OCI-LY1 (cell line): ENCODE data around the gene WFS1.

ENCODE experiments used
- H2AFZ ChIP-seq: fragments of 200-600 bp; sonication (generic), shearing (Covaris generic); 2 replicates; pipeline ENCODE4 v1.6.0; 2014; ENCODE audit warnings: antibody characterized with exemption, mild to moderate bottlenecking, low read length
- H3F3A ChIP-seq: fragments of 200-600 bp; sonication (generic), shearing (Covaris generic); 2 replicates; pipeline ENCODE4 v1.6.0; 2014; ENCODE audit warnings: mild to moderate bottlenecking, antibody characterized with exemption, low read length, moderate library complexity; ENCODE audit not compliant: insufficient read depth
- H3K27ac ChIP-seq: fragments of 200-600 bp; sonication (generic); 2 replicates; pipeline ENCODE4 v1.5.1; 2014; ENCODE audit warnings: low read length, mixed run types, mild to moderate bottlenecking, low read depth; ENCODE audit not compliant: poor library complexity, severe bottlenecking
- H3K27me3 ChIP-seq: fragments of 200-600 bp; sonication (generic); 2 replicates; pipeline ENCODE4 v1.6.0; 2014; ENCODE audit warnings: antibody characterized with exemption, mild to moderate bottlenecking, low read length, moderate library complexity; ENCODE audit not compliant: insufficient read depth
- H3K36me3 ChIP-seq: fragments of 200-600 bp; sonication (generic); 2 replicates; pipeline ENCODE4 v1.6.1; 2014; ENCODE audit warnings: mild to moderate bottlenecking, antibody characterized with exemption, low read length, moderate library complexity, mixed read lengths; ENCODE audit not compliant: insufficient read depth
- H3K4me1 ChIP-seq: fragments of 200-600 bp; sonication (generic); 2 replicates; pipeline ENCODE4 v1.5.1; 2014; ENCODE audit warnings: mild to moderate bottlenecking, low read length, moderate library complexity; ENCODE audit not compliant: insufficient read depth, severe bottlenecking
- H3K4me2 ChIP-seq: fragments of 200-600 bp; sonication (generic), shearing (Covaris generic); 2 replicates; pipeline ENCODE4 v1.6.1; 2014; ENCODE audit warnings: low read length
- H3K4me3 ChIP-seq: fragments of 200-600 bp; sonication (generic); 2 replicates; pipeline ENCODE4 v1.5.1; 2014; ENCODE audit warnings: low read length, low read depth, mild to moderate bottlenecking, mixed read lengths; ENCODE audit not compliant: poor library complexity, severe bottlenecking
- H3K79me2 ChIP-seq: fragments of 200-600 bp; shearing (Covaris generic); 2 replicates; pipeline ENCODE4 v1.6.1; 2016; ENCODE audit warnings: mixed run types, low read length, mixed read lengths; ENCODE audit not compliant: insufficient read depth
- H3K9ac ChIP-seq: fragments of 200-600 bp; sonication (generic), shearing (Covaris generic); 2 replicates; pipeline ENCODE4 v1.6.1; 2014; ENCODE audit warnings: mild to moderate bottlenecking, low read length, mixed read lengths
- H3K9me2 ChIP-seq: fragments of 200-600 bp; sonication (generic), shearing (Covaris generic); 2 replicates; pipeline ENCODE4 v1.6.1; 2014; ENCODE audit warnings: low read depth, mild to moderate bottlenecking, low read length, mixed read lengths
- H3K9me3 ChIP-seq: fragments of 200-600 bp; shearing (Covaris generic); 2 replicates; pipeline ENCODE4 v1.6.1; 2014; ENCODE audit warnings: low read length, mixed read lengths
- H4K20me1 ChIP-seq: fragments of 200-600 bp; sonication (generic), shearing (Covaris generic); 2 replicates; pipeline ENCODE4 v1.6.0; 2016; ENCODE audit warnings: mild to moderate bottlenecking, low read length; ENCODE audit not compliant: insufficient read depth
- CTCF ChIP-seq: fragments of 200-600 bp; sonication (generic), shearing (Covaris generic); IDR thresholded peaks from 2 replicates; pipeline ENCODE4 v1.5.1; 2017; ENCODE audit warnings: mild to moderate bottlenecking, antibody characterized with exemption, low read length, moderate library complexity, mixed read lengths
- EZH2 ChIP-seq: fragments of 200-600 bp; sonication (generic), shearing (Covaris generic); IDR thresholded peaks from 2 replicates; pipeline ENCODE4 v1.8.0; 2017; ENCODE audit warnings: borderline replicate concordance, mixed run types, mild to moderate bottlenecking, antibody characterized with exemption, low read length, moderate library complexity, mixed read lengths

WFS1 gene

DNA sequence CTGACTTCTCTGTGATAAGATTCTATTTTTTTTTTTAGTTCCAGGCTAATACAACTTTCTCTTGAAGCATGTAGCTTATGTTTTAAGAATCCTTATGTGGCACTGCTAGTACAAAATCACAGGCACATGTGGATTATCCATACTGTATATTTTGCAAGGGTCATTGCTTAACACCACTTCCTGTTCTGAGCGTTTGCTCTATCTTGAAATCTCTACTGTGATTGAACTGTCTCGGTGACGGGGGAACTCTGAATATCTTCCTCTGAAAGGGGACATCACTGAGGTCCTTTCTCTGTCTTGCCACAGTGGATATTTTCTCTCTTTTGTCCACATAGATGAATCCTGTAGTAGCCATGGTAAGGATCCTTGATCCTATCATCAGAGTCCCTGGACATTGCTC is 2.1 kb upstream of the WFS1 start:
- no peak overlapping the region for H3K9ac ChIP-seq
- no peak overlapping the region for H2AFZ ChIP-seq
- no peaks in the 10 kb centered on the region for H3K9me3 ChIP-seq
- no peaks in the 10 kb centered on the region for H4K20me1 ChIP-seq
- no peaks in the 10 kb centered on the region for H3K36me3 ChIP-seq
- no peaks in the 10 kb centered on the region for H3K9me2 ChIP-seq
- no peaks in the 10 kb centered on the region for H3F3A ChIP-seq
- no peak overlapping the region for H3K4me3 ChIP-seq
- no peaks in the 10 kb centered on the region for H3K27me3 ChIP-seq
- TF ChIP-seq EZH2: no peak
- no peak for TF ChIP-seq CTCF
- H3K79me2 ChIP-seq: no peaks in the 10 kb centered on the region
- H3K4me2 ChIP-seq: no peak overlapping the region
- no peak overlapping the region for H3K27ac ChIP-seq
- H3K4me1 ChIP-seq: no peaks in the 10 kb centered on the region

- Histone ChIP-seq H3K4me1 (no peaks in the 10 kb centered on the region), H3K9me3 (no peaks in the 10 kb centered on the region), H3K4me3 (no peak overlapping the region), H3K9me2 (no peaks in the 10 kb centered on the region), H3K9ac (no peak overlapping the region), H3K36me3 (no peaks in the 10 kb centered on the region), H3K79me2 (no peaks in the 10 kb centered on the region), H3K27me3 (no peaks in the 10 kb centered on the region), H3K27ac (no peak overlapping the region), H2AFZ (no peak overlapping the region), H3F3A (no peaks in the 10 kb centered on the region), H4K20me1 (no peaks in the 10 kb centered on the region), H3K4me2 (no peak overlapping the region)
- TF ChIP-seq CTCF (no peak), EZH2 (no peak)
Measured at GRCh38 chr4:6268650-6269615, 717 bp upstream of the WFS1 start.

- Histone ChIP-seq H3F3A (no peaks in the 10 kb centered on the region), H3K36me3 (no peaks in the 10 kb centered on the region), H3K9me2 (no peaks in the 10 kb centered on the region), H3K9me3 (no peaks in the 10 kb centered on the region), H2AFZ (no peak overlapping the region), H3K4me2 (no peak overlapping the region), H3K27me3 (no peaks in the 10 kb centered on the region), H3K4me1 (no peaks in the 10 kb centered on the region), H3K9ac (no peak overlapping the region), H3K79me2 (no peaks in the 10 kb centered on the region), H4K20me1 (no peaks in the 10 kb centered on the region), H3K27ac (no peak overlapping the region), H3K4me3 (no peak overlapping the region)
- TF ChIP-seq EZH2 (no peak), CTCF (no peak)
Measured at GRCh38 chr4:6270636-6271121, 1.0 kb downstream of the WFS1 start.
